Rectal smooth muscle tissue (tissue), 1 donor: ENCODE data around the gene RNF121.

Source experiments
- H3K27ac ChIP-seq: one replicate; pipeline ENCODE4 v1.7.0; 2013; ENCODE audit warnings: low read depth, low read length, inconsistent platforms
- H3K27me3 ChIP-seq: one replicate; pipeline ENCODE4 v1.7.0; 2013; ENCODE audit warnings: low read length; ENCODE audit not compliant: control insufficient read depth, insufficient read depth
- H3K36me3 ChIP-seq: one replicate; pipeline ENCODE4 v1.7.0; 2013; ENCODE audit warnings: low read length; ENCODE audit not compliant: control insufficient read depth, insufficient read depth
- H3K4me1 ChIP-seq: one replicate; pipeline ENCODE4 v1.7.0; 2013; ENCODE audit warnings: low read length; ENCODE audit not compliant: control insufficient read depth, insufficient read depth
- H3K4me3 ChIP-seq: one replicate; pipeline ENCODE4 v1.7.0; 2013; ENCODE audit warnings: low read length
- H3K9ac ChIP-seq: one replicate; pipeline ENCODE4 v1.7.0; 2013; ENCODE audit warnings: low read length

The RNF121 gene

DNA sequence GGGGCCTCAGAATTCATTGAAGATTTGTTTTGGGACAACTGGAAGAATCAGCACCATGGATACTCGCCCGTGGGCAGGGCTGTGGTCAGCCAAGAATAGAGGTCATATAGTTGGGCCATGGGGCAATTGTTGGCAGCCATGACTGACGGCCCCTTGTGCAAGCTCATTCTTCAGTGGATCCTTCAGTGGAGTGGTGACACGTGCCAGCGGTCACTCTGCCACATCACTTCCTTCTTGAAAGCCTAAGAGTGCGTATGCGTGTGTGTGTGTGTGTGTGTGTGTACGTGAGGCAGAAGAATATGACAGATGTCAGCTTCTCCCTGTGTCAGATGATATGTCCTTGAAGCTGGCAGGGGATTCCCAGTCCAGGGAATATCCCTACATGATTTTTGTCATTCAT is 68.1 kb downstream of the RNF121 start:
- Histone ChIP-seq H3K4me3 (no peak overlapping the region), H3K4me1 (peaks cover 16% of the 10 kb centered on the region), H3K27ac (no peak overlapping the region), H3K27me3 (no peaks in the 10 kb centered on the region), H3K9ac (no peak overlapping the region), H3K36me3 (peaks cover 5% of the 10 kb centered on the region)

DNA sequence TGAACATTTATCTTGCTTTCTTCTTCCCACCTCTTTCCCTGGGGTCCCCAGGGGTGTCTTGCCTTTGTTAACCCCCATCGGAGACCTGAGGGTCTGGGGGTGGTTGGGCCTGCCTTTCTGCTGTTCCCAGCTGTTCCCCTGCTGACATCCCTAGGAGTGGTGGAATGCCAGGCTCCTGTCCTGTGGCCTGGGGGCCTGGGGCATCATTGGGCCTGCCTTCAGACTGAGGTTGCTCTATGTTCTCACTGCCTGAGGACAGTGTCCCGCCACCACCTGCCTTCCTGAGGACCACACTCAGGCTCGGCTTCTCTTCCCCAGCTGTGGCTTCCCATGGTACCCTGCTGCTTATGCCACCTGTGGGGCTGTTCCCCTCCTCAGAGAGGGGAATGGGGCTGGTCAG is 68.7 kb downstream of the RNF121 start:
- Histone ChIP-seq H3K27me3 (no peaks in the 10 kb centered on the region), H3K4me1 (peaks cover 19% of the 10 kb centered on the region), H3K27ac (no peak overlapping the region), H3K4me3 (no peak overlapping the region), H3K36me3 (peaks cover 8% of the 10 kb centered on the region), H3K9ac (no peak overlapping the region)

DNA sequence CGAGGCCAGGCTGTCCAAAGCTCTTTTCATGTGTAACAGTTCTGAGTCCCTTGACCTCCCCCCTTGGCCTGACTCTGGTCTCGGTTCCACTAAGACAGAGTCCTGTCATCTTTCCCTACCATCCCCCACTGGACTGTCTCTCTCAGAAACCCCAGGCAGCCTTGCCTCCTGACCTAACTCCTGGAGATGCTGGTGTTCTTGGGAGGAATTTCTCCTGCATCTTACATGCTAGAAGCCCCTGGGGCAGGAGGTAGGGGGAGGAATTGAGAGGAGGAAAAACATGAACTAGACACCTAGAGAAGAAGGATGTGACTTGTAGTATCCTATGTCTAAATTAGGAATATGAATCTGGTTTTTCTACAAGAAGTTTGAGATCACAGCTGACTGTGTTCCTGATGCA is 69.2 kb downstream of the RNF121 start:
- Histone ChIP-seq H3K9ac (no peak overlapping the region), H3K27me3 (no peaks in the 10 kb centered on the region), H3K36me3 (peaks cover 11% of the 10 kb centered on the region), H3K4me1 (peaks cover 19% of the 10 kb centered on the region), H3K27ac (no peak overlapping the region), H3K4me3 (no peak overlapping the region)

DNA sequence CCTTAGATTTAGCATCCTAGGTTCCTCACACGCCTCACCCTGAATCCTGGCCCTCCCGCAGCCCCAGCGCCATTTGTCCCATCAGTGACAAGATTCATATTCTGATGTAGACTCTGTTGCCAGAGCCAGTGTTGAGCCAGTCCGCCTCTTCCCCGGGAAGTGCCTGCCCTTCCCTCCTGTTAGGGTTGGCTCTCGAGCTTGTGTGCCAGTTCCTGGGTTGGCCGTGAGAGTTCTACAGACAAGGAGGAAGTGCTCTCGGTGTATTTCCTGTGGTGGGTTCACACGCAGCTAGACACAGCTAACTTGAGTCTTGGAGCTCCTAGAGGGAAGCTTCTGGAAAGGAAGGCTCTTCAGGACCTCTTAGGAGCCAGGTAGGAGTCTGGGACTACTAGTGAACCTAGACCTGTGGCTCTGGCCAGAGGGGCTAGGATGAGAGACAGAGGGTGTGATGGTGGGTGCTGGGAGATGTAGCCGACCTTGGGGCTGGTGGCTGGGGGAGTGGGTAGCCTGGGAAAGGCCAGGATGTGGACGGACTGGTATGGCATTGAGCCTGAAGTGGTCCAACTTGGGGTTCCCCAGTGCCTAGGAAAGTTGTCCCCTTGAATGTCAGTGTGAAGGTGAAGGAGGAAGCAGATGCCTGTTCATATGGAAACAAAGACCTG is 69.9 kb downstream of the RNF121 start, which contains the start of gene IL18BP:
Gene IL18BP (plus strand): TSS at position 261 of the 662 bp plus-strand sequence. CDS start 1,076 bp downstream, outside the sequence.
- Histone ChIP-seq H3K9ac (peak within 1 kb of the TSS; percentile 25), H3K4me1 (peaks cover 19% of the 10 kb centered on the region), H3K36me3 (peaks cover 18% of the 10 kb centered on the region), H3K4me3 (peak within 1 kb of the TSS; percentile 50), H3K27me3 (no peaks in the 10 kb centered on the region), H3K27ac (peak within 1 kb of the TSS; percentile 65)

DNA sequence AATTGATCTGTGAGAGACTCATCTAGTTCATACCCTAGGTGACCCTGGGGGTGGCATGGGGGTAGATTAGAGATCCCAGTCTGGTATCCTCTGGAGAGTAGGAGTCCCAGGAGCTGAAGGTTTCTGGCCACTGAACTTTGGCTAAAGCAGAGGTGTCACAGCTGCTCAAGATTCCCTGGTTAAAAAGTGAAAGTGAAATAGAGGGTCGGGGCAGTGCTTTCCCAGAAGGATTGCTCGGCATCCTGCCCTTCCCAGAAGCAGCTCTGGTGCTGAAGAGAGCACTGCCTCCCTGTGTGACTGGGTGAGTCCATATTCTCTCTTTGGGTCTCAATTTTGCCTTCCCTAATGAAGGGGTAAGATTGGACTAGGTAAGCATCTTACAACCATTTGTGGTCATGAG is 70.5 kb downstream of the RNF121 start:
- peaks cover 24% of the 10 kb centered on the region for H3K36me3 ChIP-seq
- H3K27me3 ChIP-seq: no peaks in the 10 kb centered on the region
- peak overlapping the region; percentile 65 for H3K27ac ChIP-seq
- H3K9ac ChIP-seq: peak overlapping the region; percentile 25
- H3K4me1 ChIP-seq: peaks cover 19% of the 10 kb centered on the region
- H3K4me3 ChIP-seq: peak overlapping the region; percentile 50

DNA sequence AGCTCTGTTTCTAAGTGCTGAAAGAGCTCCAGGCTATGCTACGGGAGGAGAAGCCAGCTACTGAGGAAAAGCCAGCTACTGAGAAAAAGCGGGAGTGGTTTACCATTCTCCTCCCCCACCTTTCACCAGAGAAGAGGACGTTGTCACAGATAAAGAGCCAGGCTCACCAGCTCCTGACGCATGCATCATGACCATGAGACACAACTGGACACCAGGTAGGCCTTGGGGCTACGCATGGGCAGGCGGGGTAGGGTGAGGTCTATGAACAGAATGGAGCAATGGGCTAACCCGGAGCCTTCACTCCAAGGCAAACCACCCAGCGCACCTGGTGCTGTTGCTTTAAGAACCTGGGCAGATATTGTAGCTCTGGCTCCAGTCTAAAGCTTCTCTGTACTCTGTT is 71.0 kb downstream of the RNF121 start:
- peak overlapping the region; percentile 65 for H3K27ac ChIP-seq
- H3K36me3 ChIP-seq: peaks cover 28% of the 10 kb centered on the region
- H3K9ac ChIP-seq: peak overlapping the region; percentile 4

DNA sequence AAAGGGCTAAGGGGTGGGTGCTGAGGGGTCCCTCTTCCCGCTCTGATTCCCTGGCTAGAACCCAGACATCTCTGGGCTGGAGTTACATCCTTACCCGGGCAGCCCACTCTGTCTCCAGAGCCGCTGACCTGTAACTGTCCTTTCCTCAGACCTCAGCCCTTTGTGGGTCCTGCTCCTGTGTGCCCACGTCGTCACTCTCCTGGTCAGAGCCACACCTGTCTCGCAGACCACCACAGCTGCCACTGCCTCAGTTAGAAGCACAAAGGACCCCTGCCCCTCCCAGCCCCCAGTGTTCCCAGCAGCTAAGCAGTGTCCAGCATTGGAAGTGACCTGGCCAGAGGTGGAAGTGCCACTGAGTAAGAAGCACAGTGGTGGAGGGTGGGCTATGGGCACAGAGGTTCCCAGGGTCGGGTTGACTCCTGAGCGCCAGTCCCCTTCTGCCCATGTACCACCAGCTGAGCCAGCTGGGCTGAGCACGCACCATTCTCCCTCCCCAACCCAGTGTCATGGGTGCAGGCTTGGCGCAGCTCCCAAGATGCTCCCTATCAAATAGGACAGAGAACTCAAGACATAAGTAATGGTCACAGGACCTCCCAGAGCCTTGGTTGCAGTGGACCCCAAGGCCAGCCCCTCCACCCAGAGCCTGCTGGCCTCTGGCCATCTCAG is 71.5 kb downstream of the RNF121 start:
- H3K4me3 ChIP-seq: no peak overlapping the region
- H3K4me1 ChIP-seq: peaks cover 19% of the 10 kb centered on the region
- peak overlapping the region; percentile 4 for H3K9ac ChIP-seq
- H3K27ac ChIP-seq: peak overlapping the region; percentile 65
- peaks cover 33% of the 10 kb centered on the region for H3K36me3 ChIP-seq
- no peaks in the 10 kb centered on the region for H3K27me3 ChIP-seq

More for the DNA sequence above, 71.0 kb downstream of the RNF121 start:
- Histone ChIP-seq H3K4me1 (peaks cover 19% of the 10 kb centered on the region), H3K4me3 (peak overlapping the region; percentile 50), H3K27me3 (no peaks in the 10 kb centered on the region)

DNA sequence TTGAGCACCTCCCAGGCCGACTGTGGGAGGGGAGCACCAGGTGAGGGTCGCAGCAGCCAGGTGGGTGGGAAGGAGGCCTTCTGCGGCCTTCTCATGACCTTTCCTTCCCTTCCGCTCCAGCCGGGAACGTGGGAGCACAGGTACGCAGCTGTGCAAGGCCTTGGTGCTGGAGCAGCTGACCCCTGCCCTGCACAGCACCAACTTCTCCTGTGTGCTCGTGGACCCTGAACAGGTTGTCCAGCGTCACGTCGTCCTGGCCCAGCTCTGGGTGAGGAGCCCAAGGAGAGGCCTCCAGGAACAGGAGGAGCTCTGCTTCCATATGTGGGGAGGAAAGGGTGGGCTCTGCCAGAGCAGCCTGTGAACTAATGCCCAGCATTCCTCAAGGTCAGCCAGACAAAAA is 72.4 kb downstream of the RNF121 start:
- peaks cover 43% of the 10 kb centered on the region for H3K36me3 ChIP-seq

DNA sequence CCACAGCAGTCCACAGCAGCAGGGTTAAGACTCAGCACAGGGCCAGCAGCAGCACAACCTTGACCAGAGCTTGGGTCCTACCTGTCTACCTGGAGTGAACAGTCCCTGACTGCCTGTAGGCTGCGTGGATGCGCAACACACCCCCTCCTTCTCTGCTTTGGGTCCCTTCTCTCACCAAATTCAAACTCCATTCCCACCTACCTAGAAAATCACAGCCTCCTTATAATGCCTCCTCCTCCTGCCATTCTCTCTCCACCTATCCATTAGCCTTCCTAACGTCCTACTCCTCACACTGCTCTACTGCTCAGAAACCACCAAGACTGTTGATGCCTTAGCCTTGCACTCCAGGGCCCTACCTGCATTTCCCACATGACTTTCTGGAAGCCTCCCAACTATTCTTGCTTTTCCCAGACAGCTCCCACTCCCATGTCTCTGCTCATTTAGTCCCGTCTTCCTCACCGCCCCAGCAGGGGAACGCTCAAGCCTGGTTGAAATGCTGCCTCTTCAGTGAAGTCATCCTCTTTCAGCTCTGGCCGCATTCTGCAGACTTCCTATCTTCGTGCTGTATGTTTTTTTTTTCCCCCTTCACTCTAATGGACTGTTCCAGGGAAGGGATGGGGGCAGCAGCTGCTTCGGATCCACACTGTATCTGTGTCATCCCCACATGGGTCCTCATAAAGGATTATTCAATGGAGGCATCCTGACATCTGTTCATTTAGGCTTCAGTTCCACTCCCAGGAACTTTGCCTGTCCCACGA is 73.2 kb downstream of the RNF121 start:
- H3K4me1 ChIP-seq: peaks cover 19% of the 10 kb centered on the region
- peak overlapping the region; percentile 6 for H3K27ac ChIP-seq
- H3K36me3 ChIP-seq: peaks cover 50% of the 10 kb centered on the region

More for the DNA sequence above, 72.4 kb downstream of the RNF121 start:
- Histone ChIP-seq H3K9ac (no peak overlapping the region), H3K4me1 (peaks cover 19% of the 10 kb centered on the region), H3K27ac (no peak overlapping the region), H3K27me3 (no peaks in the 10 kb centered on the region), H3K4me3 (no peak overlapping the region)

DNA sequence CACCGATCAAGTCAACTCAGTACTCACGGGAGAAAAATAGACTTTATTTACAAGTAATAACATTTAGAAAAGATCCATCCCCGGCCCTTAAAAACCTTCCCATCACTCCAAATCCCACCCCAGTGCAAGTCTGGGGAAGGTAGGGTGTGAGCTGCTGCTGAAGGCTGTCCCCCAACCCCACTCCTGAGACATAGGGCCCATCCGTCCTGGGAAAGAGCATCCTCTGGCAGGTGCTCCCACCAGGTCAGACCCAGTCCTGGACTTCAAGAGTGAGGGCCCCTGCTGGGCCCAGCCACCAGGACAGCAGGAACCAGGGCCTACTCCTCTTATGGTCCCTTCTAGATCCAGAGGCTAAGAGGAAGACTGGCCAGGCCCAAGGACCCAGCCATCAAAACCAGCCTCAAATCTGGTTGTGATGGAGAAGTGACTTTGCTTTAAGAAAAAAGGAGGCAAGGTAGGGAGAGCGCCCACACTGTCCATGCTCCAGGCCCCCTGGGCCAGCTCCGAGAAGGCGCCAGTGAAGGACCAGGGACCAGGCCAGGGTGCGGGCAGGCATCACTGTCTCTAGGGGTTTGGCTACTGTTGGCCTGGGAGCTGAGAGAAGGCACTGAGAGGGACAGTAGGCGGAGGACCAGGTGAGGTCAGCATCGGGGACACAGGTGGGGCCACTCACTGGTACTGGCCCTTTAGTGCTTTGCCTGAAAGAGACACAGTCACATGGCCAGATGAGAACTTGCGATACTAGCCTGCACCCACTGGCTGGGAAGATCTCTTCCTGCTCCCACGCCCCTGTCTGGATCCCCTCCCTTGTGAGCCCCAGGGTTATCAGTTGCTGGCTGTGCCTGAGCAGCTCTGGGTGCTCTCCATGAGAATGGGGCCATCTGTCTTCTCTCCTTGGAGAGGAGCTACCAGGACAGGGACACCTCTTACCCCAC is 74.3 kb downstream of the RNF121 start:
- Histone ChIP-seq H3K4me3 (no peak overlapping the region), H3K4me1 (peaks cover 19% of the 10 kb centered on the region), H3K27me3 (no peaks in the 10 kb centered on the region), H3K27ac (no peak overlapping the region), H3K9ac (no peak overlapping the region), H3K36me3 (peaks cover 60% of the 10 kb centered on the region)

More for the DNA sequence above, 73.2 kb downstream of the RNF121 start:
- Histone ChIP-seq H3K27me3 (no peaks in the 10 kb centered on the region), H3K9ac (no peak overlapping the region), H3K4me3 (no peak overlapping the region)

DNA sequence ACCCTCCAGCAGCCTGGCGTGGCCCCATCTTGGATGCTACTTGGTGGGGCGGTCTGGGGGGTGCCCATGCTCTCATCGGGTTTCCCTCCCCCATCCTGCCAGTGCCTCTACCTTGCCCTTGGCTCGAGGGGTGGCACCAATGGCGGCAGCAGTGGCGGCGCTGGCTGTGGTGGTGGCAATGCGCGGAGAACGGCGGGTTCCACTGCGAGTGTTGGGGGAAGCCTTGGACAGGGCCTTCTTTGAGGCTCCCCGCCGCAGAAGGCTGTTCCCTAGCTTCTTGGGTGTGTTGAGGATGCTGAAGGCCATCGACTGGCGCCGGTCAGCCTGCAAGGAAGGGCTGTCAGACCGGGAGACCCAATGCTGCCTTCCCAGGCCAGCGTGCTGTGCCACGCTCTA is 74.9 kb downstream of the RNF121 start:
- peaks cover 19% of the 10 kb centered on the region for H3K4me1 ChIP-seq
- no peak overlapping the region for H3K4me3 ChIP-seq

More for the DNA sequence above, 74.9 kb downstream of the RNF121 start:
- Histone ChIP-seq H3K27me3 (no peaks in the 10 kb centered on the region), H3K9ac (no peak overlapping the region), H3K36me3 (peaks cover 66% of the 10 kb centered on the region), H3K27ac (no peak overlapping the region)
